IMR-90 (cell line): ENCODE data around the gene PRR19. TPM values are rescaled to one million over a fixed set of nuclear protein-coding genes. Genes with fewer than 3 reads are reported as not detected.

Experiments
- CEBPB ChIP-seq: IDR thresholded peaks from 2 replicates; pipeline ENCODE4 v1.6.1; 2012; ENCODE audit warnings: low read depth, low read length, improper control_type of control experiment
- MXI1 ChIP-seq: IDR thresholded peaks from 2 replicates; pipeline ENCODE4 v1.6.1; 2012; ENCODE audit warnings: low read depth, mild to moderate bottlenecking, low read length, moderate library complexity, borderline replicate concordance
- POLR2A ChIP-seq: IDR thresholded peaks from 2 replicates; pipeline ENCODE4 v1.6.1; 2012; ENCODE audit warnings: mild to moderate bottlenecking, low read depth, low read length
- RAD21 ChIP-seq: IDR thresholded peaks from 2 replicates; pipeline ENCODE4 v1.6.1; 2012; ENCODE audit warnings: low read length, improper control_type of control experiment
- RCOR1 ChIP-seq: IDR thresholded peaks from 2 replicates; pipeline ENCODE4 v1.6.1; 2012; ENCODE audit warnings: mild to moderate bottlenecking, low read length, improper control_type of control experiment; ENCODE audit not compliant: insufficient replicate concordance
- polyA plus RNA-seq, 3 experiments: library from polyadenylated mRNA; depleted of rRNA; stranded (reverse); fragments of >200 nt; gene quantifications; 2 replicates each; pipeline ENCODE4 v1.2.3, GENCODE V29; 2012; ENCODE audit warnings: low replicate concordance in 1 of 3
- total RNA-seq: library from RNA; depleted of rRNA; stranded (reverse); fragments of >200 nt; gene quantifications from 2 replicates; pipeline ENCODE4 v1.2.3, GENCODE V29; 2012

The PRR19 gene
- total and polyA plus RNA-seq, 2 of the 4 experiments (the other 2 are of a cell fraction), result 0.36 to 1.6 TPM

DNA sequence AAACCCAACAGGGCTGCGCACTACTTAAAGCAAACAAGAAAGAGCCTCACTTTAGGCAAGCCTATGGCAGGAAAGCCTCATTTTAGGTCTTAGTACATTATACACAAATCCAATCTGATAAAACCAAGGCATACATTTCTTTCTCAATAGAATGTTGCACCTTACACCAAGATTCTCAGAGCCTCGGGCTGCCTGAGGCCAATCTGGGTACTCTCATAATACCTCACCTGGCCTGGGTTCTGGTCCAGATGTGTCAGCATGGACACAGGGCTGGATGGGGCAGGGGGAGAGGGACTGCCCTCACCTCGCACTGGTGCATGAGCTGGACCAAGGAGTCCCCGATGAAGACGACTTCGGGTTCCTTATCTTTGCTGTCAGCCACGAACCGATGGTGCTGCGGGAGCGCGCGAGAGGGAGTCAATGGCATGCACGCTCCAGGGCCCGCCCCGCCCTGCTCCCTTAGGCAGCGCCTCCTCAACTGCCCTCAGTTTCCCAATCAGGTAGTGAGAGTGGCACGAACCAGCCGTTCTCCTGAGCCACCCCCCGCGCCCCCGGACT is at the start of gene PRR19 (continued):
- TF ChIP-seq RCOR1 (no peak), POLR2A (no peak), MXI1 (no peak), RAD21 (no peak), CEBPB (no peak)
